ENCODE data around the gene SSX2.
"Not testable (repeated sequence)": the region's sequence is repeated elsewhere in the genome, so short reads cannot be mapped to it uniquely, and the experiment has no call there.

SSX2 gene

GRCh38 chrX:52707078-52707477 lies at the start of gene SSX2:
TSS of gene SSX2 (minus strand) at chrX:52707178. CDS start at chrX:52705749, 1,429 bp downstream.
- H3K36me3 ChIP-seq (ENCODE audit: control insufficient read depth in 2 of 2, insufficient read depth in 2 of 2, low read length in 2 of 2); H3K4me3 ChIP-seq (ENCODE audit: low read length in 2 of 2); H3K9ac ChIP-seq (ENCODE audit: low read depth in 1 of 2, low read length in 2 of 2); H3K27me3 ChIP-seq (ENCODE audit: control insufficient read depth in 2 of 2, insufficient read depth in 2 of 2, low read length in 2 of 2); H3K27ac ChIP-seq (ENCODE audit: low read depth in 2 of 2, low read length in 2 of 2); H3K4me1 ChIP-seq (ENCODE audit: control insufficient read depth in 2 of 2, insufficient read depth in 2 of 2, low read length in 2 of 2); H3K9me3 ChIP-seq (ENCODE audit: control insufficient read depth in 2 of 2, low read length in 2 of 2): not testable (repeated sequence)

- H3K9ac ChIP-seq (ENCODE audit: low read depth in 1 of 2, low read length in 2 of 2); H3K27ac ChIP-seq (ENCODE audit: low read depth in 2 of 2, low read length in 2 of 2); H3K36me3 ChIP-seq (ENCODE audit: control insufficient read depth in 2 of 2, insufficient read depth in 2 of 2, low read length in 2 of 2); H3K4me1 ChIP-seq (ENCODE audit: control insufficient read depth in 2 of 2, insufficient read depth in 2 of 2, low read length in 2 of 2); H3K9me3 ChIP-seq (ENCODE audit: control insufficient read depth in 2 of 2, low read length in 2 of 2); H3K4me3 ChIP-seq (ENCODE audit: low read length in 2 of 2); H3K27me3 ChIP-seq (ENCODE audit: control insufficient read depth in 2 of 2, insufficient read depth in 2 of 2, low read length in 2 of 2): not testable (repeated sequence)
These were observed 44.0 kb upstream of the SSX2 start, which contains the start of gene SSX2B for GRCh38 chrX:52750952-52751351. TSS of gene SSX2B (plus strand) at chrX:52751252. CDS start at chrX:52752681, 1,429 bp downstream.

- H3K27ac ChIP-seq (ENCODE audit: low read depth in 2 of 2, low read length in 2 of 2); H3K36me3 ChIP-seq (ENCODE audit: control insufficient read depth in 2 of 2, insufficient read depth in 2 of 2, low read length in 2 of 2); H3K27me3 ChIP-seq (ENCODE audit: control insufficient read depth in 2 of 2, insufficient read depth in 2 of 2, low read length in 2 of 2); H3K4me3 ChIP-seq (ENCODE audit: low read length in 2 of 2); H3K9me3 ChIP-seq (ENCODE audit: control insufficient read depth in 2 of 2, low read length in 2 of 2); H3K9ac ChIP-seq (ENCODE audit: low read depth in 1 of 2, low read length in 2 of 2); H3K4me1 ChIP-seq (ENCODE audit: control insufficient read depth in 2 of 2, insufficient read depth in 2 of 2, low read length in 2 of 2): not testable (repeated sequence)
These were observed 14.9 kb downstream of the SSX2 start for GRCh38 chrX:52692034-52692433.

- not testable (repeated sequence) for H3K36me3 ChIP-seq (ENCODE audit: control insufficient read depth in 2 of 2, insufficient read depth in 2 of 2, low read length in 2 of 2); H3K4me1 ChIP-seq (ENCODE audit: control insufficient read depth in 2 of 2, insufficient read depth in 2 of 2, low read length in 2 of 2); H3K27me3 ChIP-seq (ENCODE audit: control insufficient read depth in 2 of 2, insufficient read depth in 2 of 2, low read length in 2 of 2); H3K9me3 ChIP-seq (ENCODE audit: control insufficient read depth in 2 of 2, low read length in 2 of 2); H3K9ac ChIP-seq (ENCODE audit: low read depth in 1 of 2, low read length in 2 of 2); H3K27ac ChIP-seq (ENCODE audit: low read depth in 2 of 2, low read length in 2 of 2); H3K4me3 ChIP-seq (ENCODE audit: low read length in 2 of 2)
These were observed 44.8 kb downstream of the SSX2 start for GRCh38 chrX:52662218-52662617.

- H3K4me1 ChIP-seq (ENCODE audit: control insufficient read depth in 2 of 2, insufficient read depth in 2 of 2, low read length in 2 of 2); H3K4me3 ChIP-seq (ENCODE audit: low read length in 2 of 2); H3K9ac ChIP-seq (ENCODE audit: low read depth in 1 of 2, low read length in 2 of 2); H3K27ac ChIP-seq (ENCODE audit: low read depth in 2 of 2, low read length in 2 of 2); H3K9me3 ChIP-seq (ENCODE audit: control insufficient read depth in 2 of 2, low read length in 2 of 2); H3K36me3 ChIP-seq (ENCODE audit: control insufficient read depth in 2 of 2, insufficient read depth in 2 of 2, low read length in 2 of 2); H3K27me3 ChIP-seq (ENCODE audit: control insufficient read depth in 2 of 2, insufficient read depth in 2 of 2, low read length in 2 of 2): not testable (repeated sequence)
These were observed 51.5 kb downstream of the SSX2 start for GRCh38 chrX:52655475-52655874.

- H3K36me3 ChIP-seq (ENCODE audit: control insufficient read depth in 2 of 2, insufficient read depth in 2 of 2, low read length in 2 of 2); H3K27me3 ChIP-seq (ENCODE audit: control insufficient read depth in 2 of 2, insufficient read depth in 2 of 2, low read length in 2 of 2); H3K4me3 ChIP-seq (ENCODE audit: low read length in 2 of 2); H3K4me1 ChIP-seq (ENCODE audit: control insufficient read depth in 2 of 2, insufficient read depth in 2 of 2, low read length in 2 of 2); H3K9ac ChIP-seq (ENCODE audit: low read depth in 1 of 2, low read length in 2 of 2); H3K9me3 ChIP-seq (ENCODE audit: control insufficient read depth in 2 of 2, low read length in 2 of 2); H3K27ac ChIP-seq (ENCODE audit: low read depth in 2 of 2, low read length in 2 of 2): not testable (repeated sequence)
These were observed 52.2 kb downstream of the SSX2 start, which contains the start of gene SSX7 for GRCh38 chrX:52654800-52655199. TSS of gene SSX7 (minus strand) at chrX:52654900. CDS start at chrX:52653472, 1,428 bp downstream.

- H3K9me3 ChIP-seq (ENCODE audit: control insufficient read depth in 2 of 2, low read length in 2 of 2); H3K36me3 ChIP-seq (ENCODE audit: control insufficient read depth in 2 of 2, insufficient read depth in 2 of 2, low read length in 2 of 2); H3K9ac ChIP-seq (ENCODE audit: low read depth in 1 of 2, low read length in 2 of 2); H3K4me1 ChIP-seq (ENCODE audit: control insufficient read depth in 2 of 2, insufficient read depth in 2 of 2, low read length in 2 of 2); H3K27ac ChIP-seq (ENCODE audit: low read depth in 2 of 2, low read length in 2 of 2); H3K4me3 ChIP-seq (ENCODE audit: low read length in 2 of 2); H3K27me3 ChIP-seq (ENCODE audit: control insufficient read depth in 2 of 2, insufficient read depth in 2 of 2, low read length in 2 of 2): not testable (repeated sequence)
These were observed 56.3 kb downstream of the SSX2 start for GRCh38 chrX:52650676-52651075.

GRCh38 chrX:52648956-52649355 lies 58.0 kb downstream of the SSX2 start:
- not testable (repeated sequence) for H3K4me1 ChIP-seq (ENCODE audit: control insufficient read depth in 2 of 2, insufficient read depth in 2 of 2, low read length in 2 of 2); H3K9ac ChIP-seq (ENCODE audit: low read depth in 1 of 2, low read length in 2 of 2); H3K36me3 ChIP-seq (ENCODE audit: control insufficient read depth in 2 of 2, insufficient read depth in 2 of 2, low read length in 2 of 2); H3K9me3 ChIP-seq (ENCODE audit: control insufficient read depth in 2 of 2, low read length in 2 of 2); H3K27me3 ChIP-seq (ENCODE audit: control insufficient read depth in 2 of 2, insufficient read depth in 2 of 2, low read length in 2 of 2); H3K4me3 ChIP-seq (ENCODE audit: low read length in 2 of 2); H3K27ac ChIP-seq (ENCODE audit: low read depth in 2 of 2, low read length in 2 of 2)

Data from mucosa of rectum (tissue), 2 donors.